ENCODE results near the gene TPGS1.

TPGS1 gene

GRCh38 chr19:469833-470232 is 37.5 kb upstream of the TPGS1 start:
- no peak overlapping the region for H3K4me3 ChIP-seq (ENCODE audit: low read depth, low read length)
- in situ Hi-C loops (cut with HindIII; ENCODE audit: low sequenced_read_pairs) = no loop called here
- DNase-seq (ENCODE audit: low read depth, low spot score) = no peak
- no peak for TF ChIP-seq CTCF (IDR thresholded peaks at IDR 0.05; ENCODE audit: low read depth, low read length)

- in situ Hi-C loops (cut with HindIII; ENCODE audit: low sequenced_read_pairs) = no loop called here
- TF ChIP-seq CTCF (IDR thresholded peaks at IDR 0.05; ENCODE audit: low read depth, low read length) = no peak
- no peak for DNase-seq (ENCODE audit: low read depth, low spot score)
- no peak overlapping the region for H3K4me3 ChIP-seq (ENCODE audit: low read depth, low read length)
Observed at GRCh38 chr19:470701-471100, 36.6 kb upstream of the TPGS1 start.

GRCh38 chr19:472005-472858 is 35.1 kb upstream of the TPGS1 start:
- H3K4me3 ChIP-seq (ENCODE audit: low read depth, low read length) = no peak overlapping the region
- TF ChIP-seq CTCF (IDR thresholded peaks at IDR 0.05; ENCODE audit: low read depth, low read length) = no peak
- DNase-seq (ENCODE audit: low read depth, low spot score) = no peak
- in situ Hi-C loops (cut with HindIII; ENCODE audit: low sequenced_read_pairs) = no loop called here

GRCh38 chr19:474126-475078 is 32.9 kb upstream of the TPGS1 start:
- no peak overlapping the region for H3K4me3 ChIP-seq (ENCODE audit: low read depth, low read length)
- no peak for DNase-seq (ENCODE audit: low read depth, low spot score)
- no peak for TF ChIP-seq CTCF (IDR thresholded peaks at IDR 0.05; ENCODE audit: low read depth, low read length)
- in situ Hi-C loops (cut with HindIII; ENCODE audit: low sequenced_read_pairs) = no loop called here

- in situ Hi-C loops (cut with HindIII; ENCODE audit: low sequenced_read_pairs) = no loop called here
- DNase-seq (ENCODE audit: low read depth, low spot score) = no peak
- no peak for TF ChIP-seq CTCF (IDR thresholded peaks at IDR 0.05; ENCODE audit: low read depth, low read length)
- no peak overlapping the region for H3K4me3 ChIP-seq (ENCODE audit: low read depth, low read length)
Observed at GRCh38 chr19:475360-475759, 31.9 kb upstream of the TPGS1 start.

GRCh38 chr19:478236-478903 is 28.9 kb upstream of the TPGS1 start:
- TF ChIP-seq CTCF (IDR thresholded peaks at IDR 0.05; ENCODE audit: low read depth, low read length) = no peak
- in situ Hi-C loops (cut with HindIII; ENCODE audit: low sequenced_read_pairs) = no loop called here

More at GRCh38 chr19:478236-478903, 28.9 kb upstream of the TPGS1 start:
- H3K4me3 ChIP-seq (ENCODE audit: low read depth, low read length) = no peak overlapping the region
- DNase-seq (ENCODE audit: low read depth, low spot score) = no peak
